HG02798 (cell line): Measurements from ENCODE around the gene SCAMP3.
"Not testable (repeated sequence)": the region's sequence is repeated elsewhere in the genome, so short reads cannot be mapped to it uniquely, and the experiment has no call there.

ENCODE experiments used
- ATAC-seq: cut with Tn5 transposase; IDR thresholded peaks from one replicate; pipeline ENCODE4 v1.9.1; 2021; ENCODE audit warnings: mild to moderate bottlenecking; ENCODE audit not compliant: unreplicated experiment, poor library complexity

The SCAMP3 gene

GRCh38 chr1:155233502-155233901 is 28.7 kb downstream of the SCAMP3 start:
- ATAC-seq, result not testable (repeated sequence)

- ATAC-seq, result not testable (repeated sequence)
Measured at GRCh38 chr1:155232001-155232978, 29.9 kb downstream of the SCAMP3 start.

- not testable (repeated sequence) for ATAC-seq
Measured at GRCh38 chr1:155231302-155231701, 30.9 kb downstream of the SCAMP3 start.

- no peak for ATAC-seq
Measured at GRCh38 chr1:155228096-155228427, 34.1 kb downstream of the SCAMP3 start.

- ATAC-seq, result peak; percentile 97
Measured at GRCh38 chr1:155227261-155228095, 34.7 kb downstream of the SCAMP3 start.

- ATAC-seq, result no peak
Measured at GRCh38 chr1:155226910-155227260, 35.3 kb downstream of the SCAMP3 start.

GRCh38 chr1:155226188-155226909 is 35.8 kb downstream of the SCAMP3 start:
- peak; percentile 33 for ATAC-seq

- ATAC-seq, result not testable (repeated sequence)
Measured at GRCh38 chr1:155225404-155225759, 36.8 kb downstream of the SCAMP3 start.

GRCh38 chr1:155223047-155223446 is 39.1 kb downstream of the SCAMP3 start:
- ATAC-seq, result no peak

- not testable (repeated sequence) for ATAC-seq
Measured at GRCh38 chr1:155220211-155220965, 41.8 kb downstream of the SCAMP3 start.

- ATAC-seq, result no peak
Measured at GRCh38 chr1:155219592-155220031, 42.5 kb downstream of the SCAMP3 start.

- ATAC-seq, result no peak
Measured at GRCh38 chr1:155218854-155219591, 43.1 kb downstream of the SCAMP3 start.

GRCh38 chr1:155214702-155215101 is 47.5 kb downstream of the SCAMP3 start:
- not testable (repeated sequence) for ATAC-seq

GRCh38 chr1:155212051-155212440 is 50.1 kb downstream of the SCAMP3 start:
- ATAC-seq, result not testable (repeated sequence)

GRCh38 chr1:155211381-155212050 is 50.6 kb downstream of the SCAMP3 start:
- not testable (repeated sequence) for ATAC-seq

GRCh38 chr1:155210314-155211104 is 51.7 kb downstream of the SCAMP3 start:
- no peak for ATAC-seq

- no peak for ATAC-seq
Measured at GRCh38 chr1:155209312-155209721, 52.8 kb downstream of the SCAMP3 start.
